GM19240 (cell line): ENCODE data around the gene TRANK1.
A peak's percentile ranks its signal among the peaks of the same experiment; 100 is the strongest.
"Not testable (repeated sequence)": the region's sequence is repeated elsewhere in the genome, so short reads cannot be mapped to it uniquely, and the experiment has no call there.

Experiments
- DNase-seq: peaks from one replicate; pipeline ENCODE4 v3.0.0; 2011; ENCODE audit warnings: low spot score; ENCODE audit not compliant: insufficient read length

The TRANK1 gene

DNA sequence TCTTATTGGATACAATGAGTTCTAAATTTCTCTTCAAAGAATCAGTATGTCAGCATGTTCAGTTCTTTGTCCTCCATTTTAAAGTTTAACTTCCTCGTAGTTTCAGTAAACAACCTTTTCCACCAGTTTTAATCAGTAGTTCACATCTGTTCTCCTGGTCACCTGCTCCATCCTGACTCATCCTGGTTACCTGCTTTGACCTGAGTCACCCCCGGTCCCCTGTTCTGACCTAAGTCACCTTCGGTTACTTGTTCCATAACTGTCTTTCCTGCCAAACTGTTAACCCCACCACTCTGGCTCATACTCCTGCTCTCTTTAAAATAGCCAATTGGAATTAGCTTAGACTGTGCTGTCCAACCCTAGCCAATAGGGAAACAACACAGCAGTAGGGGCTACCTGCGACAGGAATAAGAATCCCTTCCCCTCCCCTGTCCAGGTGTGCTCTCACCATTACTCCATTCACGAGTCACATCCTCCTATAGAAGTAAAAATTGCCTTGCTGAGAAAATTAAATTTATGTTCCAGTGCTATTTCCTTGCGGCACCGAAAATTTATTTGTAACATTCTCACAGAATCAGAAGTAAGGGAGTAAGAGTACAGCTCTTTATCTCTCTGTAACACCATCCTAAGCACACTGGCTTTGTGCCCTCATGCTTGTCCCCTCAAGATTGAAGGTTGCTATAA lies 23.8 kb downstream of the TRANK1 start:
- no peak for DNase-seq

DNA sequence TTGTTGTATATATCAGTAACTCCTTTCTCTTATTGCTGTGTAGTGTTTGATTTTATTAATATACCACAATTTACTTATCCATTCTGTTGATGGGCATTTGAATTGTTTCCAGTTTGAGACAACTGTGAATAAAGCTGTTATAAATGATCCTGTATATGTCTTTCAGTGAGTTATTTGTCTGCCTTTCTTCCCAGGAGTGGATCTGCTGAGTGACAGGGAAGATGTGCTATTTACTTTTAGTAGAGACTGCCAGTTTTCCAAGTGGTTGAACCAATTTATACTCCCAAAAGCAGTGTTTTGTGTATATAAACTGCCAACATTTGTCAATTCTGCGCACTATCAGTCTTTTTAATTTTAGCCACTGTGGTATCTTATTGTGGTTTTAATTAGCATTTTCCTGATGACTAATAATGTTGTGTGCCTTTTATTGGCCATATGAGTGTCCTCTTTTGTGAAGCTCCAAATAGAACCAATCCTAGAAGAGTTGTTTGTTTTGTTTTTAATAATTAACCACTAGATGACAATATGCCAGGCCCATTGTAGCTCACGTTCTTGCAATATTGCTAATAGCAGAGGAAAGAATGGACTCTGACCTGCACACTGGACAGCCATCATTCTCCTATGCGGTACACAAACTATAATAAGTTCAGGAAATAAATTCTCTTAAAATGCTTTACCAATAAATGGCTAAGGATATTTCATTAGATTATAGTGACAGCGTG lies 25.3 kb downstream of the TRANK1 start:
- no peak for DNase-seq

DNA sequence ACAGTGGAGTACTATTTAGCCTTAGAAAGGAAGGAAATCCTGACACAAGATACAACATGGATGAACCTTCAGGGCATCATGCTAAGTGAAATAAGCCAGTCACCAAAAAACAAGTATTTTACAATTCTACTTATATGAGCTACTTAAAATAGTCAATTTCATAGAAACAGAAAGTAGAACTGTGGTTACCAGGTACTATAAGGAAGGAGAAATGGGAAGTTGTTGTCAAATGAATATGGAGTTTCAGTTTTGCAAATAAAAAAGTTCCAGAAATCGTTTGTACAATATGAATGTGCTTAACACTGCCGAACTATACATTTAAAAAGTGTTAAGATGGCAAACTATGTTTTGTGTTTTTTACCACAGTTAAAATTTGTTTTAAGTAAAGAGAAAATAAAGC lies 26.8 kb downstream of the TRANK1 start:
- no peak for DNase-seq

DNA sequence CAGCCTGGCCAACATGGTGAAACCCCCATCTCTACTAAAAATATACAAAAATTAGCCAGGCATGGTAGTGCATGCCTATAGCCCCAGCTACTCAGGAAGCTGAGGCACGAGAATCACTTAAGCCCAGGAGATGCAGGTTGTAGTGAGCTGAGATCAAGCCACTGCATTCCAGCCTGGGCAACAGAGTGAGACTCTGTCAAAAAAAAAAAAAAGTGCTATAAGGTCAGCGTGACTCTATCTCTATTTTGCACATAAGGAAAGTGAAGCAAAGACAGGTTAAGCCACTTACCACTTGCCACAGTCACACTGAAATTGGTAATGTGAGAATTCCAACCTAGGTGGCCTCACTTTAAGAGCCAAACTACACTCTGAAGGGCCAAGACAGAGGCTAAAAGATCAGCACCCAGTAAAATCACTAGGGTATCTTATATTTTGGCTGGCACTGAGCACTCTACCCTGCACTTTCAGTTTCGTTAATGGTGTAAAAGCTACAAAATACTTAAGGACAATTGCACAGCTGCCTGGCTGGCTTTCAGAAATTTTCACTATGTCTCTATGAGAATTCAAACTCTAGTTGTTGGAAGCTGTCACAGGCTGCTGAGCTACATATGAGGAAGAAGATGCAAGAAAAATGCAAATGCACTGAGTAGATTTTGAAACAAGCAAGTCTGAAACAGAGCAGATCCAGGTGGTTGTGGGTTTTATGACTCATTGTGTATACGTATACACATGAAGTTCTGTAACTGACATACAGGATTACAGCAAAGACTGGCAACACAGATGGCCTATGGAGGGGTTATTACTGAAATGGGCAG lies 32.7 kb downstream of the TRANK1 start:
- DNase-seq = peak; percentile 38

DNA sequence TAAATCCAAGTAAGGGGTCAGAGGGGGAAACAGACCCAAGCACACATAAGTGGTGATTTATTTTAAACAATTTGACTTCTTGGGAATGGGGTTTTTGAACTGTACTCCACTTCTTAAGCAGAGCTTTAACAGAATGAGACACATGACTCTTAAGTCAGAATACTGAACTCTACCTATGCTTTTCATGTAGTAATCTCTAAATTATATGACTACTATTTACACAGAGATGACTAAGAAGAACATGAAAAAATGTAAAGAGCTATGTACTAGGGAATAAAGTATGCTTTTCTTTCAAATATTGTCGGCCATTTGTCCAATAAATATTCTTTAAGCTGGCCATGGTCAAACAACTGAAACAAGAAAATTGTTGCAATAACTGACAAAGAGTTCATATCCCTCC lies 35.2 kb downstream of the TRANK1 start:
- no peak for DNase-seq

DNA sequence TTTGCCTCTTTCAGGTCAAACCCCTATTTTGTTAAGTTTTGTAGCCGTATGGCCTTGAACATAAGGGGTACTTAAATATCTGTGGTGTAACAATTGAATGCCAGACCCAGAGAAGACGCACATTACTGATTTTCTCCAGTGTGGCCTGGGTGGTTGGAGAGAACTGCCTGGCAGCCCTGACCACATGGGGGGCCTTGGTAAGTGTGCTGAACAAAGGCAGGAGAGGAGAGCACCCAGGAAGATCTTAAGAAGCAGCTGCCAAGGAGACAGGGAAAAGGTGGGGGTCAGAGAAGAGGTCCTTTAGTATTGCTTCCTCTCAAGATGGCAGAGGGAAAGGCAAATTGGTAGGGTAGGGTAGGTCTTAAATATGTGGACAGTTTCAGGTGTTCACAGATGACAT lies 35.7 kb downstream of the TRANK1 start:
- no peak for DNase-seq

DNA sequence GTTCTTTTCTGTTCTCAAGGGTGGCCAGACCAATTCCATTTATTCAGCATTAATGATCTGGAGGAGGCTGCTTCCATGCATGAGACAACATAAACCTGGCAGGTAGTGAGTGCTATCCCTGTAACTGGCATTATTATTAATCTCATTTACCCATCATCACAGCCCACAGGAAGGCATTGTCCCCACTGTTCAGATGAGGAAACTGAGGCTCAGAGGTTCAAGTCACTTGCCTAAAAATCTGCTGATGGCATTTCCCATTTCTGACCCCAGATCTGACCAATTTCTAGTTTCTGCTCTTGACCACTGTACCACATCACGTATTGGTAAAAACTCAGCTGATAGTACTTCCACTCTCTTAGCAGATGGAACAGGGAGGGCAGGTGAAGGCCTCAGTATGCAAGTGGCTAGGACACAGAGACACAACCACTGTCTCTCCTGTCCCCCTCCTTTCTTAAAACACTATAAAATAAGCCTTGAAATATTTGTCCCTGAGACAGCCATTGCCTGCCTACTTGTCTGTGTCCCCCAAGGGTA lies 36.1 kb downstream of the TRANK1 start:
- DNase-seq = no peak

DNA sequence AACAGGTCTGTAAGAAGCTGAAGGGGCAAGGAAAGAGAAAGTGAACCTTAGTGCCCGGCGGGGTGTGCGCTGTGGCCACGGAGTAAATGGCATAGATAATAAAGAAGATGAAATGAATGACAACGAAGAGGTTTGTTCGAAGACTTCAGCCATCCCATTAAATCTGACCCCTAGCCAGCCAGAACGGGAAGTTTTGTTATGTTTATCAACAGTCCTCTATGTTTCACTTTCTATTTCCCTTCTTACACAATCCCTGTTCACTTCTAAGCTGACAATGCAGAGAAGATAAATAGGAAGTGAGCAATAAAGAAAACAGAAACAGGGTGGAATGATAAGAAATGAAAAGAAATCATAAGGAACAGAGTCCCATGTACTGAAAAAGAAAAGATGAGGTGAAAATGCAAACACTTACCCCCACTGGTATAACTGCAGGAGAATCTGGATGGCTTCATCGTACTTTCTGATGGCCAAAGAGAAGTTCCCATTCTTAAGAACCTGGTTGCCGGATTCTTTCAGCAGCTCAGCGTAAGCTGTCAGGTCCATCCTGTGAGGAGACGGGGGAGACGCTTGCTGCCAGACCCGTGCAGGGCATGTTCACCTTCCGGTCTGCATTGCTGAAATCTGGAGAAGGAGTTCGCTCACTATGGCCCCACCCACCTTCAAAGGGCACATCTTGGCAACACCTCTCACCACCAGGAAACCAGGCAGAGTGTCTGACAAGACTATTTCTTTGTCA lies 36.8 kb downstream of the TRANK1 start:
- no peak for DNase-seq

DNA sequence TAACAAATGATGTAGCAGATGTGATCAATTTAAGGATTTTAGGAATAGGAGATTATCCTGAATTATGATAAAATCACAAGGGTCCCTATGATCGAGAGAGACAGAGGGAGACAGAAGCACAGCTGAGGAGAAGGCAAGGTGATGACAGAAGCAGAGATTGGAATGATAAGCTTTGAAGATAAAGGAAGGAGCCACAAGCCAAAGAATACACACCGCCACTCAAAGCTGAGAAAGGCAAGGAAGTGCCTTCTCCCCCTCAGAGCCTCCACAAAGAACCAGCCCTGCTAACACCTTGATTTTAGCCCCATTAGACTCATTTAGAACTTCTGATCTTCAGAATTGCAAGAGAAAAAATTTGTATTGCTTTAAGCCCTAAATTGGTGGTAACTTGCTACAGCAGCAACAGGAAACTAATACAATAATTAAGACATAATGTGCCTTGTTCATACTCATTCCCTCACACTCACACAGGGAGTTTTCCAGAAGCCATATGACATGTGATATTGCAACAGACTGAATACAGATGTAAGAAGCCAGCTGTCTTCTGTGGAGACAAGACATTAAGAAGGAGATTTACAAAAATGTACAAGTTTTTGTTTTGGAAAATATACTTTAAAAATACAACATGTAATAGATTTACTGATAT lies 38.2 kb downstream of the TRANK1 start:
- DNase-seq = no peak

DNA sequence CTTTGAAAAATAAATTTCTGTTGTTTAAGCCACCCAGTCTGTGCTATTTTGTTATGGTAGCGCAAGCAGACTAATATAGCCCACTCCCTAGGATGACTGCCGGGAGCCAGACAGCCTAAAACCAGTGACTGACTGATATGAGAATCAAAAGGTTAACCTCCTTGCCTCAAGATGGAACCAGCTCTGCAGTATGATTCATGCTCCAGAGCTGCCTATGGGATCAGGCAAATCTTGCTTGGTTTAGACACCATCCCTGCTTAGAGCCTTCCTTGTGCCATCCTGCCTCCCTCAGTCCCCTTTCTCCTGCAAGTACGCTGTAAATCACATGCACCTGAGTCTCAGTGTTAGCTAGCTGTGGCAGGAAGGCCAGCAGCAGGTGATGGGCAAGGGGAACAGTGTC lies 39.3 kb downstream of the TRANK1 start:
- no peak for DNase-seq

DNA sequence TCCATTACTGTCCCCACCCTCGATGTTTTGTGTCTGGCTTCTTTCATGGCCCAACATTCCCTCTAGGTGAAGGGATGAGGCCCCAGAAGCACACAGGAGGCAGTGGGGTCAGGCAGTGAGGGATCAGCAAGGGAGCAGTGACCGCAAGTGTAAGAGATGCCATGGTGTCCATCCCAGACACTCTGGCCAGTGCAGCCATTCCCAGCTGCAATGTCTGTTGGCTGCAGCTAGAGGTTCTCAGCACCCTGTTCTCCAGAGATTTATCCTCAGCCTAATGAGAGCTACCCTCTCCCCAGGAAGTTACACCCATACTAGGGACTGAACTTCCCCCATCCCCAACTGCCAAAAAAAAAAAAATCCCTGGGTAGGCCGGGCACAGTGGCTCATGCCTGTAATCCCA lies 40.2 kb downstream of the TRANK1 start:
- no peak for DNase-seq

DNA sequence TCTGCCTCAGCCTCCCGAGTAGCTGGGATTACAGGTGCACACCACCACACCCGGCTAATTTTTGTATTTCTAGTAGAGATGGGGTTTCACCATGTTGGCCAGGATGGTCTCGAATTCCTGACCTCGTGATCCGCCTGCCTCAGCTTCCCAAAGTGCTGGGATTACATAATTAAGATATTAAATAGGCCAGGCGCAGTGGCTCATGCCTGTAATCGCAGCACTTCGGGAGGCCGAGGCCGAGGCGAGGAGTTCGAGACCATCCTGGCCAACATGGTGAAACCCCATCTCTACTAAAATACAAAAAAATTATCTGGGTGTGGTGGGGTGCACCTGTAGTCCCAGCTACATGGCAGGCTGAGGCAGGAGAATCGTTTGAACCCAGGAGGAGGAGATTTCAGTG lies 40.8 kb downstream of the TRANK1 start:
- not testable (repeated sequence) for DNase-seq

DNA sequence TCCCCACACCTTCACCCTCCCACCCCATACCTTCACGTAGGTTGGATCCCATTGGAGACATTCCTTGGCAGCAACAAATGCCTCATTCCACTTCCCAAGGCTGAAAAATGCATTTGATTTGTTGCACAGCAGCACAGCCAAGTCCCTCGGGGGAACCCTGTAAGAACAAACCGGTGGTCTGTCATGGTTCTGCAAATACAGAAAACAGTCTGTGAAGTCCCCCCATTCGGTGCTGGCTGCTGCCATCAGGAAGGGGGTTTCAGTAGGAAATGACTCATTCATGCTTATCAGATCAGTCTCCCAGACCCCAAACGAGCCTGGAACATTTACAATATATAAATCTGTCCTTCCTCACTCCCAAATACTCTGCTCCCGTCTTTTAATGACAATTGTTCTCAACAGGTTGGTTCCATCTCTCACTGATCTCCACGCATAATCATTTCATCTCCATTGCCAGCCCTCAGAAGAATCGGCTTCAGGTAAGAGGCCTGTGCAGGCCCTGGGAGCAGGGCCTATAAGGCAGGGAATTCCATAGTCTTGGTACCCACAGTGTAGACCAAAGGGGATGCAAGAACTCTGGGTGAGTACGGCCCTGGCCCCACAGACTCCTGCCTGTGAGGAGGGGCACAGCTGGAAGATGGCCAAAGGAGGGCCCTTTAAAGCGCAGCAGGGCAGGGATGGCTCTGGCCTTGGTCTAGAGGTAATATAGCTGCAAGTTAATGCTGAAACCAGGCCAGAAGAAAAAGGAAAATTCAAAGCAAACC lies 41.6 kb downstream of the TRANK1 start:
- DNase-seq = no peak

DNA sequence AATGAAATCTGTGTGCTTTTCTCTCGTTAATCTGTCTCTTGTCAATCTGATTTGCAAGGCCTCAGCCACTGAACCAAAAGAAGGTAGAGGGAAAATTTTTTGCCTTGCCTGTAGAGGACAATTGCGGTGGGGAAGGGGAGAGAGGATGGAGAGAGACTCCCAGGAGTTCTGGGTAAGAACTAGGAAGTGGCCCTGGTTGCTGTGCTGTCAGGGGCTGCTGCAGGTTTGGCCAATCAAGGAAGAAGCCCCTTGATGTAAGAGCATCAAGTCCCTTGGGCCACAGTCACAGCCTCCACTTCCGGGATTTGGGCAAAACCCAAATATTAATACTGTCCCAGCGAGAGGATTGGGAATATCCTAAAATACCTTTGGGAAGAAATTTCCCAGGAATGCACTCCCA lies 43.3 kb downstream of the TRANK1 start:
- no peak for DNase-seq

DNA sequence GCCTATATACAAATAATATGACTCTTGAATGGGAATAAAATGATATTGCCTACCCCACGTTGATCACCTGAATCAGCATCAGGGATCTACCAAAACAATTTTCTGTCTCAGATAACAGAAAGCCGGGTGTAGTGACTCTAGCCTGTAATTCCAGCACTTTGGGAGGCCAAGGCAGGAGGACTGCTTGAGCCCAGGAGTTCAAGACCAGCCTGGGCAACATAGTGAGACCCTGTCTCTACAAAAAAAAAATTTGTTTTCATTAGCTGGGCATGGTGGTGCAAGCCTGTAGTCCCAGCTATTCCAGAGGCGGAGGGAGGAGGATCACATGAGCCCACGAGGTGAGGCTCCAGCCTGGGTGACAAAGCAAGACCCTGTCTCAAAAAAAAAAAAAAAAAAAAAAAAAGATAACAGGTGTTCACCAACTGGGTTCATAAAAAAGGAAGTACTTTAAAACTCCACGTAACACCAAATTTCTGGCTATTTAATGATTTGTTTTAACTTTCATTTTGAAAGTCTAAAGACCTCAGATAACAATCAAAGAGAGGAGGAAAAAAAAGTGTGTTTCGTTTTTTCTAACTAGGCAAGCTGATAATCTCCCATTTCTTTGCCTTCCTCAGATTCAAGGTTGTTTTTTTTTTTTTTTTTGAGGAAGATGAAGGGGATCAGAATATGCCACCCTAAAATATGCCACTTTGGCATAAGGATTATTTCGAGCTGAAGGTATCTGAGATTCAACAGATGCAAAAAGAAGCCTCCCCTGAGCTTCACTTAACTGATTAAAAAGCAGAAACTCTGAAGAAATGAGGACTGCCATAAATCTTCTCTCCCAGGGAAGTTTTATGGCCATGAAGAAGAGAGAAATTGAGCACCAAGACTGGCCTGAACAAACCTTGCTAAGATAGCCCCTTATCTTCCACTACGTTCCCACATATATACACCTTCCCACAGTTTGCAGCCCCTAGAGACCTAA lies 44.1 kb downstream of the TRANK1 start:
- DNase-seq = no peak

DNA sequence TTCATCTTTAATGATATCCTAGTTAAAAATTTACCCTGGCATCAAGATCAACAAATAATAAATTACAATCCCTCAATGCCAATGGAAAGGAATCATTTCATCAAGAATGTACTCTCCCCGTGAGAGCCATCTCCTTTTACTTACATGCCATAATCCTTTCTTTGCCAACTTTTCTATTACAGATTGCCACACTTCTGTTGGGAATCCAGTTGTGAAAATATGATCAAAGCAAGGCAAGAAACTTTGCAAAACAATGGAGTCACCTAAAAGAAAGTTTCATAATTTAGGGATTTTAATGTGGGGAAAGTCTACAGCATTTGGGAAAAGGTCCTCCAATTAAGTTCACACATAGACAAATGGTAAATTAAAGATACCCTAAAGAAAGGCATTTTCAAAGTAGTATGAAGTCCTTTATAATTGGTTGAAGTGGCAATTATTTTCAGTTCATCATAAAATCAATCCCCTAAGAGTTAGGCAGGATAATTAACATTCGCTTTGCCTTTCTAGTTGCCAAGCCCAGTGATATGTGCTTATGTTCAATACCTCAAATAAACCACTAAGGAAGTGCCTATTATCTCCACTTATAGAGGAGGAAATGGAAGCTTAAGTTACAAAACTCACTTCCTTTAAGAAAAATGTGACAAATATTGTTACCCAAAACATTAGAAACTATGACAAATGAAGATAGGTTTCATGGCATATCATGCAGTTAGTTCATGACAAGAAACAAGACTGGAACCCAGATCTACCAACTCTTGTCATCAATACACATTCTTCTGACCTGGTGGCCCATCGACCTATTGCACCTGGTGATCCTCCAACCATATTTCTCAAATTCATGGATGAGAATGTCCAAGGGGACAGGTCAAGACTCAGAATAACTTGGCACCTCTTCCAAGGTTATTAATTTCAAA lies 49.1 kb downstream of the TRANK1 start:
- no peak for DNase-seq

DNA sequence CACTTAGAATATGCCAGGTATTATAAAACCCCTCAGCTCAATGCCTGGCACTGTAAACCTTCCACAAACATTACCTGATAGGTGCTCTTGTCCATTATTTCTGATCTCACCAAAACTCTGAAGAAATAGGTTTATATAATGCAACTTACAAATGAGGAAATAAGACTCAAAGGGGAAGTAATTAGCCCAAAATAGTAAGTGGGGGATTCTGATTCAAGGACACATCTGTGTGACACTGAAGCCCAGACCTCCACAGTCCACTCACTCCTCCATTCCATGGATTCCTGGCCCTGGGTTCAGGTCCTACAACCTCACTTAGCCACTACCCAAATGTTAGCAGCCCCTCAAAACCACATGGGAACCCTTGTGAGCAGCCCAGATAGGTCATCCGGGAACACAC lies 49.9 kb downstream of the TRANK1 start:
- DNase-seq = no peak

DNA sequence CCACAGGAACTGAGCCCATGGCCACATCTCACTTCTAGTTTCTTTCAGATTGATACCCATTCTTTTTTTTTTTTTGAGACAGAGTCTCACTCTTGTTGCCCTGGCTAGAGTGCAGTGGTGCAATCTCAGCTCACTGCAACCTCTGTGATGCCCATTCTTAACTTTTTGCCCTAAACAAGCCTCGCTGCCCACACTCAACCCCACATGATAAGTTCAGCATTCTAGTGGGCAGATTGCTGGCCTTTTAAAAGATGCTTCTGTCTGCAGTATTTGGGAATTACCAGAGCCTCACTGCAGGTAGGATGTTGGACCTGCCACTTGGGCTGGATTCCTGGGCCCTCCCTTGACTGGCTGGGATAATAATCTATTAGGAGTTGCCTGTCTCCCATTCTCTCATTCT lies 51.0 kb downstream of the TRANK1 start:
- no peak for DNase-seq
